NCI-H526 treated with DMSO at 0.1 percent for 48 hours (cell line): Measurements from ENCODE around the gene RARS2.
A peak's percentile ranks its signal among the peaks of the same experiment; 100 is the strongest.
"Not testable (repeated sequence)": the region's sequence is repeated elsewhere in the genome, so short reads cannot be mapped to it uniquely, and the experiment has no call there.

Source experiments
- DNase-seq: peaks from one replicate; lab custom pipeline; 2025; lab: John Stamatoyannopoulos, UW

Gene RARS2, protein sequence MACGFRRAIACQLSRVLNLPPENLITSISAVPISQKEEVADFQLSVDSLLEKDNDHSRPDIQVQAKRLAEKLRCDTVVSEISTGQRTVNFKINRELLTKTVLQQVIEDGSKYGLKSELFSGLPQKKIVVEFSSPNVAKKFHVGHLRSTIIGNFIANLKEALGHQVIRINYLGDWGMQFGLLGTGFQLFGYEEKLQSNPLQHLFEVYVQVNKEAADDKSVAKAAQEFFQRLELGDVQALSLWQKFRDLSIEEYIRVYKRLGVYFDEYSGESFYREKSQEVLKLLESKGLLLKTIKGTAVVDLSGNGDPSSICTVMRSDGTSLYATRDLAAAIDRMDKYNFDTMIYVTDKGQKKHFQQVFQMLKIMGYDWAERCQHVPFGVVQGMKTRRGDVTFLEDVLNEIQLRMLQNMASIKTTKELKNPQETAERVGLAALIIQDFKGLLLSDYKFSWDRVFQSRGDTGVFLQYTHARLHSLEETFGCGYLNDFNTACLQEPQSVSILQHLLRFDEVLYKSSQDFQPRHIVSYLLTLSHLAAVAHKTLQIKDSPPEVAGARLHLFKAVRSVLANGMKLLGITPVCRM

DNA sequence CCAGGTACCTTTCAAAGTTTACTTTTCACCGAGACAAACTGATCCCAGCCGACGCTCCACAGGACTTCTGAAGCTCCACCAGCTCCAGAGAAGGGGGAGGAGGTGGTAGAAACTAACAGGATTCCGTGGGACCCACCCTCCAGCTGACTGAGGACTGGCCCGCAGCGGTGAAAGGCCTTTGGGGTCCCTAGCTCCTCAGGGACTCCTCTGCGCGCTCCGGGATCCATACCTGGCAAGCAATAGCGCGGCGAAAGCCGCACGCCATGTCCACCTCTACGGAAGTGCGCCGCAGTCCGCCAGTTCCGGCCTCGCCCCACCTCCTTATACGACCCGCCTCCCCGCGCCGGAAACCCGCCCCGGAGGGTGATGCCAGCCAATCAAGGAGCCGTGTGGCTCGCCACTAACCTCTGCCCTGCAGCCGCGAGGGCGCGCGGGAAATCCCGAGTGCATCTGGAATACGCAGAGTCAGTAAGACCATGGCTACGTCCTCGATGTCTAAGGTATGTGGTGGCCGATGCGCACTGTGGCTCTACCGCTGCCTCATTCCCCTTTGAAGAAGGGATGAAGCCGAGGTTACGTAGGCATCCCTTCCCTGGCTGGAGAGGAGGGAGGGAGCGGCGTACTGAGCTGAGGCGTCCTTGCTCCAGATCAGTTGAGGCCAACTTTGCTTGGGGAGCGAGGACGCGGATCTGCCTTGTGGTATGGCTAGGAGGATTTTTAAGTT, at the start of gene RARS2, which contains the start of gene ORC3:
Gene RARS2 (minus strand): TSS at position 295 of the 724 bp plus-strand sequence. CDS start 30 bp downstream, at position 265.
Gene ORC3 (plus strand): TSS at position 443 of the 724 bp plus-strand sequence. CDS start 34 bp downstream, at position 477.
- DNase-seq: peak; percentile 89

DNA sequence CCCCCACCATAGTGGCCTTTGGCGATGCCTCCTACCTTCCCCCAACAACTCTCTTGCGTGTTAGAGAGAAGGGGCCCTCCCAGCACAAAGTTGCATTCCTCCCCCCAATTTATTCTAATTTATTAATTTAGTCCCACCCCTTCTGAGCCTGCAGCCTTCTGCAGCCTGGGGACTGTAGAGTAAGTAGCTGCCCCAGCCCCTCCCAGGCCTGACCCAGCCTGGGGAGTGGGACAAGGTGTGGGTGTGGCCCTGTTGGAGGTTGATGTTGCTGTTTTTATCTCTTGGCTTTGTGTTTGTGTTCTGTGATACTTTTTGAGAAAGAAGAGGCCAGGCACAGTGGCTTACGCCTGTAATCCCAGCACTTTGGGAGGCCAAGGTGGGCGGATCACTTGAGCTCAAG, 49.6 kb upstream of the RARS2 start:
- DNase-seq: no peak

DNA sequence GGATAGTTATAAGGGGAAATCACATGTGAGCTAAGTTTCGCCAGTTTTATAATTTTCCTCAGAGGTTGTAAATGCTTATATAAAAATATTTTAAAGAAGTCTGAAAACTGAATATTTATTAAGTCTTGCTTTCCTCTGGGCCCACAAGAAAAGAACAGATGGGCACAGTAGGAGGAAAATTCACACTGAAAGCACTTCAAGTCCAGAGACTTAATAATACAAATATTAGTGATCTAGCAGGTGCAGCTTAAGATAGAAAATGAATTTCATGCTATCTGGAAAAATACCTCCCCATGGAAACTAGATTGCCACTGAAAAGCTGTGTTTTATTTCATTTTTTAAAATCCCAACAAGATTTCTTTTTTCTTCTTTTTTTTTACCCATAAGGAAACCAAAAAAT, 47.3 kb upstream of the RARS2 start:
- DNase-seq: no peak

DNA sequence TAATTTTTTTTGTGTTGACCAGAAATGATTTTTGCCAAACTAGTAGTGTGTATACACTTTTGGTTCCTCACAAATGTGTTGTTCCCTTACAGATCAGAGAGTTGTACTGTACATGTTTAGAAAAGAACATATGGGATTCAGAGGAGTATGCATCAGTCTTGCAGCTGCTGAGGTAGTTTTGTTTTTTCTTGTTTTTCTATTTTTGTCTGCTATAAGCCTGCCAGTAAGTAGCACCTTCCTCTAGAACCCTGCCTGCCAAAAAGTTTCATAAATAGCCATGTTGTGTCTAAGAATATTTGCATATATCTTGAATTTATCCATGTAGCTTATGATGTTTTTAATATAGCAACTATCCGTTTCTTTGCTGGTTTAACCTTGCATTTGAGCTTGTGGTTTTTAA, 46.5 kb upstream of the RARS2 start:
- no peak for DNase-seq

DNA sequence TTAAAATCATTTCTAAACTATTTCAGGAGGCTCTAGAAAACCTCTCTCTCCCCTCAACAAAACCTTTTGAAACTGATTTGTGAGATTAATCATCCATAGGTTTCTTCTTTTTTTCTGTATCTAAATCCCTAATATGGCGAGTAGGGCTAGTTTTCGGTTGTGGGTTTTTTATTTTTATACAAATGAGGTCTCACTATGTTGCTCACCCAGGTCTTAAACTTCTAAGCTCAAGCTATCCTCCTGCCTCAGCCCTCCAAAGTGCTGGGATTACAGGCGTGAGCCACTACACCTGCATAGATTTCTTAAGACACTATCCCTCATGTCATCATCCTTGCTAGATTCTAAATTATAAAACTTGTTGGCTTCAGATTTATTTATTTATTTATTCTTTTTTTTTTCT, 44.1 kb upstream of the RARS2 start:
- no peak for DNase-seq

DNA sequence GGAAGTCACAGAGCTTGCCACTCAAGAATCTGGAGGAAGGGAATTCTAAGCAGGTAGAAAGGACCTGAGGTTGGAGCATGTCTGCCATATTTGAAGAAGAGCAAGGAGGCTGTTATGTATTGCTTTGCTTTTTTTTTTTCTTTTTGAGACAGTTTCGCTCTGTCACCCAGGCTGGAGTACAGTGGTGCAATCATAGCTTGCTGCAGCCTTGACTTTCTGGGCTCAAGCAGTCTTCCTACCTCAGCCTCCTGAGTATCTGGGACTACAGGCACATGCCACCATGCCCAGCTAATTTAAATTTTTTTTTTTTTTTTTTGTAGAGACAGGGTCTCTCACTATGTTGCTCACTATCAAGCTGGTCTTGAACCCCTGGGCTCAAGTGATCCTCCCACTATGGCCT, 41.0 kb upstream of the RARS2 start:
- DNase-seq: no peak

DNA sequence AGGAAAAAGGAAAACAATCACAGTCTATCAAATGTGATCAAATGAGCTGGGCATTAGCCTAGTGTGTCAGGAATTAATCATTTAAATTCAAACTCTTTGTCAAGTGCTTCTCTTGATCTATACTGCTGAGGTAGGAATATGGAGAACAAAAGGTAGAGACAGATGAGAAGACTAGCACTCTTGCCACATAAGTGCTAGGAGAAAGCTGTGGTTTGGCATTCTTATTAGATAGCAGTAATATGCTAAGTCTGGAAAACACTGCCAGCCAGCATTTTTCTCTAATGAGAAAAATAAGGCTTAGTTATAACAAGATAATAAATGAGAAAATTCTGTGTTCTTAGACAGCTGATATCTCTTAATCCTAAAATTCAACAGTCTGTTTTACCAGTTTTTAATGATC, 39.1 kb upstream of the RARS2 start:
- no peak for DNase-seq

DNA sequence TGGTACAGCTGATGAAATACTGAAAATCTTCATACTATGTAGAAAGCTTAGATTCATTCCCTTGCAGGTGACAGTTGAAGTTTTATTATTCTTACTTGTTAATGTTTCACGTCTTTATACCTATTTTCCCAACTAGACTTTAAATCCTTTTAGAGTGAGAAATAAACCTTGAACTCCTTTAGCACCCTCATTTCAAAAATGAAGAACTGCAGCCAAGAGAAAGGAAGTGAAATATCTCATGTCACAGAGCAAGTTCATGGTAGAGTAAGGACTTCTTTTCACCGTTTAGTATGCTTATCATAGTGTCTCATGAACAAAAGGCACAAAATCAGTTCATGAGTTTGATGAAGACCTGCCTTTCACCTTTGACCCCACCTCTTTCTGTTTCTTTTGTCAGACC, 38.6 kb upstream of the RARS2 start:
- DNase-seq: no peak

DNA sequence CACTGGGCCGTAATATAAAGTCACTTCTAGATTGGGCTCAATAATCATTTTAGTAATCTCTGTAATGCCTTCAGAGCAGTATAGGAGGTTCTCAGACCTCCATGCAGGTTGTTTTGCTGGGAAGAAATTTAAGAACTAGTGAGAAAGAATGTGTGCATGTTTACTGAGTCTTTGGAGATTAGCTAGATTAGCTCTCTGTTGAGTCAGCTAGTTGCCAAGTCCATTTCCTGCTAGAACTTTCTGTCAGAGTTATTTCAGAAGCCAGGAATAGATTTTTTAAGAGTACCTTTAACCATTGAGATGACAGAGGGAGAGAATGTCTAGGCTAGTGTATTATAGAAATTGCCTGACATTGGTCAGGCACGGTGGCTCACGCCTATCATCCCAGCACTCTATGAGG, 33.5 kb upstream of the RARS2 start:
- DNase-seq: no peak

DNA sequence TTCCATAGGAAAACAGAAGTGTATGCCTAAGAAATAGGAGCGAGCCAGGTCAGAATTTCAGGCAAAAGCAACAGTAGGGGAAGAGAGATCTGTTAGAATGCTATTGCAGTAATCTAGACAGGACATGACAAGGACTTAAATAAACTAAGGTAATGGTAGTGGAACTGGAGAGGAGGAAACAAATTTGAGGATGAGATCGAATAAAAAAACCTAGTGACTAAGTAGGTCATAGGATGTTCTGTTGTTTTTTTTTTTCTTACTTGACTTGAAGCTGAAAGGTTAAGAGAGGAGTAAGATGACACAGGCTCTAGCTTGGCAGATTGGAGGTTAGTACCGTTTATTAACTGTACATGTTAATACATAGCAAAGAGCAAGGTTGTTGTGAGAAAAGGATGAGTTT, 28.7 kb upstream of the RARS2 start:
- DNase-seq: no peak

DNA sequence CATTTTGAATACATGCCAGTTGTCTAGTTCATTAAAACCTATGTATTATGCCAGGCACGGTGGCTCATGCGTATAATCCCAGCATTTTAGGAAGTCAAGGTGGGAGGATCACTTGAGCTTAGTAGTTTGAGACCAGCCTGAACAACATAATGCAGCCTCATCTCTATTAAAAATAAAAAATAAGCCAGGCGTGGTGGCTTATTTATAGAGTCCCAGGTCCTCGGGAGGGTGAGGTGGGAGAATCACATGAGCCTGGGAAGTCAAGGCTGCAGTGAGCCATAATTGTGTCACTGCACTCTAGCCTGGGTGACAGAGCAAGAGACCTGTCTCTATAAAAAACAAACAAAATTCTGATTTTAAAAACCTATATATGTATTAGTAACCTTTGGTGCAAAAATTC, 27.6 kb upstream of the RARS2 start:
- no peak for DNase-seq

DNA sequence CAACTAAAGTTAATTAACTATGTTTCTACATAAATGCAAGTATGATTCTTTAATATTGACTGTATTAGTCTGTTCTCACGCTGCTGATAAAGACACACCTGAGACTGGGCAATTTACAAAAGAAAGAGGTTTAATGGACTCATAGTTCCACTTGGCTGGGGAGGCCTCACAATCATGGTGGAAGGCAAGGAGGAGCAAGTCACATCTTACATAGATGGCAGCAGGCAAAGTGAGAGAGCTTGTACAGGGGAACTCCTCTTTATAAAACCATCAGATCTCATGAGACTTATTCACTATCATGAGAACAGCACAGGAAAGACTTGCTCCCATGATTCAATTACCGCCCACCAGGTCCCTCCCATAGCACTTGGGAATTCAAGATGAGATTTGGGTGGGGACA, 23.2 kb upstream of the RARS2 start:
- not testable (repeated sequence) for DNase-seq

DNA sequence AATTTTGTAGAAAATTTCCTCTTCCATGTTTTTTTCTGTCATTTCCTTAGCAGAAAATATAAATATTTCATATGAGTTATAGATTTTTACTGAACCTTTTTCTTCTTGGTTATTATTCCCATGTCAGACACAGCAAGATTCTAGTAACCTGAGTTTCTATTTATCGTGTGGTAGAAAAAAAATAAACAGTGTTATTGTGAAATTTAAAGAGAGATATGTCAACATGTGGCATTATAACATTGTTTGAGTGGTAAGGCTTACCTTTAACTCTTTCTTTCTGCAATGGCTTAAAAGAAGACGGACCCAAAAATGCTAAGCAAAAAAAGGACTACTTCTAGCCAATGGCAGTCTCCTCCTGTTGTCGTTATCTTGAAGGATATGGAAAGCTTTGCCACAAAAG, 19.0 kb upstream of the RARS2 start:
- no peak for DNase-seq

DNA sequence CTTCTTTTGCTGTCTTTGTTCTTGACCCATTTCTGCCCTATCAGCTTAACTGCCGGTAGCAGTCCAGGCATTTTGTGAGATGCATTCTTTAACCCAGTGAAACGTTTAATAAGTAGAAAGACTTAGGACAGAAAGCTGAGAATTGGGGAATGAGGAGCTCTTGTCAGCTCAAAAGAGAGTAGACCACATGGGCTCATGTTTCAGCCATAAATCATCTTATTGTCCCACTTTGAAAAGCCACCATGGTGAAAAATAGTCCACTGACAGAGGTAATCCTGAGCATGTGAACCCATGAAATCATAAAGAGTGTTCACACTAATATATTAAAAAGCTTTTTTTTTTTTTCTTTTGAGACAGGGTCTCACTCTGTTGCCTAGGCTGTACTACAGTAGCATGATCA, 16.4 kb upstream of the RARS2 start:
- DNase-seq: no peak

DNA sequence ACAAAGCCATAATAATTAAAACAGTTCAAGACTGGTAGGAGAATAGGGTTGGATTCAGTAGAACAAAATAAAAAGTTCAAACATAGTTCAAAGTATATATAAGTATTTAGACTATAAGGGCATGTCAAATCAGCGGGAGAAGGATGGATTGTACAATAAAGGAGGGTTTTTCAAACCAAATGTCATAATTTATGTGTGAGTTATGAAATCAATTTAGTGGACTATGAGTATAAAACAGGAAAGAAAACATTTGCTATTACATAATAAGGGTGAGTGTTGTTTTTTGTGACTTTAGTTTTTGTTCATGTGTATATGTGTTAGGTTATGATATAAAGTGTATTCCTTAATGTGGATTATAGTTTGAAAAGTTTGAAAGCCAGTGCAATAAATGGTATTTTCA, 10.8 kb upstream of the RARS2 start:
- no peak for DNase-seq

DNA sequence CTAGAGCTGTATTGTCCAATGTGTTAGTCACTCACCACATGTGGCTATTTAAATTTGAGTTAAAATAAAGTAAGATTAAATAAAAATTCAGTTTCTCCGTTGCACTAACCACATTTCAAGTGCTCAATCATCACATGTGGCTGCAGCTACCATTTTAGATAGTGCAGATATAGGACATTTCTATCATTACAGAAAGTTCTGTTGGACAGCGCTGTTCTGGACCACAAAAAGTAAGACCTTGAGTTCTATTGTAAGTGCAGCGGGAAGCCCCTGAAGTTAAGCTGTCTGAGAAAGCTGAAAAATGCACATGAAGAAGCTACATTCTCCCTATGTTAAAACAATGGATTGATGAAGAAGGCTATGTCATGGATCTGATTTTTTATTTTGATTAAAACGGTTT, 1.2 kb upstream of the RARS2 start:
- no peak for DNase-seq

DNA sequence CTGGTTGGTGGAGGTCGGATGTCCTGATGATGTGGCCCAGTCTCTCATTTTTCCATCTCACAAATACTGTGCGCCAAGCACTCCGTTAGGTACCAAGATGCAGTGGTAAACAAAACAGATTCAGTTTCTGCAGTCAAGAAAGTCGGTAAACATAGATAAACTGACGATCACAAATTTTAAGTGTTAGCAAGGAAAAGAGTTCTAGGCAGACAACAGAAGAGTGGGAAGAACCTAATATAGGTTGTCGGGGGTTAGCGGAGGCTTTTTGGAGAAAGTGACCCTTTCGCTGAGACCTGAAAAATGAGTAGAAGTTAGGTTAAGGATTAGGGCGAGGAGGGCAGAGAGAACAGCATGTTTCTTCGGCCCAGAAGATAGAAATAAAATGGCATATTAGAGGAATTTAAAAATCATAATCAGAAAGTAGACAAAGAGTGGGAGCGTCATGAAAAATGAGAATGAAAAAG, 662 bp upstream of the RARS2 start:
- no peak for DNase-seq

DNA sequence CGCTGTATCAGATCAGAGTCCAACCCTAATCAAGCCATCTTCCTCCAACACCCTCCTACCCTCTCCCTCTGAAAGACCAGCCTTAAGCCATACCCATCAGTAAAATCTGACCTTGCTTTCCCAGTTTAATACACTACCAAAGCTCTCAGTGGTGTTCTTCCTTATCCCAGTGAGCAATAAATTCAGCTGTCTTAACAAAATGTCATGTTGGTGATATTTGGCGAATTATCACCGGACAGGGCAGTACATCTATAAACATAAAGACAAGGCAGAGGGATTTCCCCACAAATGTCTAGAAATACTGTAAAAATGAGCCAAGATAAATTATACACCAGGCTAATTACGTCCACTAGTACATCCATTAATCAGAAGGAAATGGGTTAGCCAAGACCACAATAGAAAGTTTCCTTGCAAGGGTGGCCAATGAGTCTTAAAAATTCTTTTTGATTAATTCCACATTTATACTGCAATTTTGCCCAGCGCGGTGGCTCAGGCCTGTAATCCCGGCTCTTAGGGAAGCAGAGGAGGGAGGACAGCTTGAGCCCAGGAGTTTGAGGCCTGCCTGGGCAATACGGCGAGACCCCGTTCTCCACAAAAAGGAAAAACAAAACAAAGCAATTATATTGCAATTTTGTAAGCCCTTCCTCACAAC, 905 bp downstream of the RARS2 start:
- DNase-seq: no peak

DNA sequence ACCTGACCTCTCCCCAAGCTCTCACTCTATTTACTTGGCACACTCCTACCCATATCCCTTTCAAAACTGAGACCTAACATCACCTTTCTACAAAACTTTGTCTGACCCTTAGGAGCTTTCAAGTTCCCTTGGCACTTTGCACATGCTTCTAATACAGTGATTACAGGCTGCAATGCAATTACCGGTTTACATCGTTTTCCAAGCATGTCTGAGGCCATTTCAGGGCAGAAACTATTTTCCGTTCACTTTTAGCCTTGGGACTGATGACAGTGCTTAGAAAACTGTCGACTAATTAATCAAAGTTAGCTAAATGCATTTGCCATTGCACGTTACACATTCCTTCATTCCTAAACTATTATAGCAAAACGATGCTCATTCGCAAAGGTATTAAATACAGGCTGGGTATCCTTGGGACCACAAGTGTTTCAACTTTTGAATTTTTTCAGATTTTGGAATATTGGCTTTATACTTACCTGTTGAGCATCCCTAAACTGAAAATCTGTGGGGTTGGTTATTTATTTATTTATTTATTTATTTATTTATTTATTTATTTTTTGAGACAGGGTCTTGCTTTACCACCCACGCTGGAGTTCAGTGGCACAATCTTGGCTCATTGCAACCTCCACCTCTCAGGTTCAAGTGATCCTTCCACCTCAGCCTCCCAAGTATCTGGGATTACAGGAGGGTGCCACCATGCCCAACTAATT, 3.3 kb downstream of the RARS2 start:
- no peak for DNase-seq

DNA sequence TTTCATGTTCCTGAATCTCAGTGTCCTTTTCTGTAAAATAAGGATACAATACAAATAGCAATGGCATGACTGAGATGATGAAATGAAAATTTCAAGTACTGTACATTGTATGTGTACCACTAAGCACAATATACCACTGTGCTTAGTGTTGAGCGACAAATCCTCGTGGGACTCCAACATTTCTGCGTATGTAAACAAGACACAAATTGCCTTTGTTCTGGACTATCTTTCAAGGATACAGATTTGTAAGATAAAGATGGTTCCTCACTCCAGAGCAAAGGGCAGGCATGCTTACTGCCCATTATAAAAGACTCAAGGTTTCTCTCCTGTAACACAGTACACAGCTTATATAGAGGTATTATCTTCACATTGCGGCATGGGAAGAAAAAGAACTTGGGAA, 6.0 kb downstream of the RARS2 start:
- DNase-seq: no peak

DNA sequence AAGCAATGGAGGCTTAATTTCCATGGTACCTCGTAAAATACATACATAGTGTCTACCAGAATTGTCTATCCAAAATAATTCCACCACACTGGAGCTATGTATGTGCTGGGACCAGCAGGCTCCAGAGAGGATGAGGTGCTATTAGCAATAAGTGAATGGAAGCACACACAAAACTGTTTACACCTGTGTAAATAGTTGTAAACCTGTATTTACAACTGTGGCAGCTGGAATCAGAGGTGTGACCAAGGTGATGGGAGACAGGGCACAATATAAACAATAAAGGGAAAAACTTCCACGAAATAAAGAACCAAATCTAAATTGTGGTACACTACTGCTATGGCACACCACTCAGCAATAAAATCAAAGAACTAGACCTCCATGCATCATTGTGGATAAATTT, 14.4 kb downstream of the RARS2 start:
- peak; percentile 32 for DNase-seq
